ENCODE results near the gene TAS1R3.

The TAS1R3 gene

GRCh38 chr1:1324524-1325287, 6.4 kb upstream of the TAS1R3 start, which contains the start of the genes CPTP and INTS11:
Gene CPTP, plus strand, starts transcription at chr1:1324802. Its CDS starts 2,109 bp downstream, at chr1:1326911.
Gene INTS11, minus strand, starts transcription at chr1:1324660. Its CDS starts 52 bp downstream, at chr1:1324608.
- peak; percentile 97 for DNase-seq

DNA sequence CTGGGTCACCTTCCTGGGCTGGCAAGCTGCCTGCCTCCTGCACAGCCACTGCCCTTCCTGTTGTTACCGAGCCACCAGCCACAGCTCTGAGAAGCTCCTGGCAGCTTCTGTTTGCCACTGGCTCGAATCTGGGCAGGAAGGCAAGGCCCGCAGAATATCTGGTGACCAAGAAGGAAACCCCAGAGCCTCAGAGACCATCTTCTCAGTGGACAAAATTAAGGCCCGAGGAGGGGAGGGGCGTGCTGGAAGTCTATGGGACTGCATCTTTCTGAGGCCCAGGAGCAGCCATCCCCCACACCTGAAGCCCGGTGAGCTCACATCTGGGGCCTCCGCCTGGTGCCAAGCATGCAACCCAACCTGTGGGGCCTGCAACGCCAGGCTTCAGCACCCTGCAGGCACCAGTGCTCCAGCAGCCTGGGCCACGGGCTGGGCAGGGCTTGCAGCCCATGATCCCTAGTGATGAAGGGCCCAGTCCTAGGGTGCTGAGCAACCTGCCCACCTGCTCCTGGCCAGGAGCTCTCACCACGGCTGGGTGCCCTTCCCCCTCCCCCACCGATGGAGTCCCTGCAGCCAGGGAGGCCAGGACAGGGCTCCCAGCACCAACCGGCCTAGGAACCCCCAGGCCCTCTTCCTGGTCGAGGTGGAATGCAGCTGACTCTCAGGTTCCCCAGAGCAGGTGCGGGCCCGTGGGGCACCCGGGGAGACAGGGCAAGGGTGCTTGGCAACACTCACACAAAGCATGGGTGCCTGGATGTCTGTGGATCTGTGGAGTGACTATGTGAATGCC, 5.6 kb upstream of the TAS1R3 start:
- no peak for DNase-seq

DNA sequence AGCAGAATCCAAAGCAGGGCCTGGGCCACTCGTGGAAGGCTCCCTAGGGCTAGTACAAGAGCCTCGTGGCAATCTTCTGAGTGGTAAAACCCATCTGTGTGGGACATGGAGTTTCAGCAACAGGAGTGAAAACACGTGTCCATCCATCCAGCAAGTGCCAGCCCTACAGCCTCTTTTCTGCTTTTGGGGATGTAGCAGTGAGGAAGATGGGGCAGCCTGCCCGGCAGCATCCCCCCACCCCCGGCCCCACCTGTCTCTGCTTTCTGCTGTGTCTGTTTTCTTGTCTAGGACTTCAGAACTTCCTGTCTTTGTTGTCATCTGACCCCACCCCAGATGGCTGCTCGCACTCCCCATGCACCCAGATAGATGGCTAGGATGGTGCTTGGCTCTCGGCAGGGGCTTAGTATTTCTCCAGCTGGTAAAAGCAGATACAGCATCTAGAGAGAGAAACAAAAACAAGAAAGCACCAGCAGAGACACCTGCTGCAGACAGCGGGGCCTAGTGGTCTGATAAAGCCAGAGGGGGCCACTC, 4.9 kb upstream of the TAS1R3 start:
- DNase-seq: no peak

DNA sequence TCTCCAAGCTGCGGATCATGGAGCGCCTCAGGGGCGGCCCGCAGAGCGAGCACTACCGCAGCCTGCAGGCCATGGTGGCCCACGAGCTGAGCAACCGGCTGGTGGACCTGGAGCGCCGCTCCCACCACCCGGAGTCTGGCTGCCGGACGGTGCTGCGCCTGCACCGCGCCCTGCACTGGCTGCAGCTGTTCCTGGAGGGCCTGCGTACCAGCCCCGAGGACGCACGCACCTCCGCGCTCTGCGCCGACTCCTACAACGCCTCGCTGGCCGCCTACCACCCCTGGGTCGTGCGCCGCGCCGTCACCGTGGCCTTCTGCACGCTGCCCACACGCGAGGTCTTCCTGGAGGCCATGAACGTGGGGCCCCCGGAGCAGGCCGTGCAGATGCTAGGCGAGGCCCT, 3.8 kb upstream of the TAS1R3 start:
- no peak for DNase-seq

DNA sequence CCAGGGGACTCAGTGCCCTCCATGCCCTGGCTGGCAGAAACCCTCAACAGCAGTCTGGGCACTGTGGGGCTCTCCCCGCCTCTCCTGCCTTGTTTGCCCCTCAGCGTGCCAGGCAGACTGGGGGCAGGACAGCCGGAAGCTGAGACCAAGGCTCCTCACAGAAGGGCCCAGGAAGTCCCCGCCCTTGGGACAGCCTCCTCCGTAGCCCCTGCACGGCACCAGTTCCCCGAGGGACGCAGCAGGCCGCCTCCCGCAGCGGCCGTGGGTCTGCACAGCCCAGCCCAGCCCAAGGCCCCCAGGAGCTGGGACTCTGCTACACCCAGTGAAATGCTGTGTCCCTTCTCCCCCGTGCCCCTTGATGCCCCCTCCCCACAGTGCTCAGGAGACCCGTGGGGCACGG, 2.8 kb upstream of the TAS1R3 start:
- no peak for DNase-seq

- no peak for DNase-seq
Measured at GRCh38 chr1:1329304-1330210, 1.5 kb upstream of the TAS1R3 start.

- no peak for DNase-seq
Measured at GRCh38 chr1:1330366-1331067, 563 bp upstream of the TAS1R3 start.

- DNase-seq: no peak
Measured at GRCh38 chr1:1332031-1332755, 1.1 kb downstream of the TAS1R3 start.

DNA sequence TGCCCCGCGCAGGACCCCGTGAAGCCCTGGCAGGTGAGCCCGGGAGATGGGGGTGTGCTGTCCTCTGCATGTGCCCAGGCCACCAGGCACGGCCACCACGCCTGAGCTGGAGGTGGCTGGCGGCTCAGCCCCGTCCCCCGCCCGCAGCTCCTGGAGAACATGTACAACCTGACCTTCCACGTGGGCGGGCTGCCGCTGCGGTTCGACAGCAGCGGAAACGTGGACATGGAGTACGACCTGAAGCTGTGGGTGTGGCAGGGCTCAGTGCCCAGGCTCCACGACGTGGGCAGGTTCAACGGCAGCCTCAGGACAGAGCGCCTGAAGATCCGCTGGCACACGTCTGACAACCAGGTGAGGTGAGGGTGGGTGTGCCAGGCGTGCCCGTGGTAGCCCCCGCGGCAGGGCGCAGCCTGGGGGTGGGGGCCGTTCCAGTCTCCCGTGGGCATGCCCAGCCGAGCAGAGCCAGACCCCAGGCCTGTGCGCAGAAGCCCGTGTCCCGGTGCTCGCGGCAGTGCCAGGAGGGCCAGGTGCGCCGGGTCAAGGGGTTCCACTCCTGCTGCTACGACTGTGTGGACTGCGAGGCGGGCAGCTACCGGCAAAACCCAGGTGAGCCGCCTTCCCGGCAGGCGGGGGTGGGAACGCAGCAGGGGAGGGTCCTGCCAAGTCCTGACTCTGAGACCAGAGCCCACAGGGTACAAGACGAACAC, 1.8 kb downstream of the TAS1R3 start:
- no peak for DNase-seq

- no peak for DNase-seq
Measured at GRCh38 chr1:1333551-1334241, 2.6 kb downstream of the TAS1R3 start.

DNA sequence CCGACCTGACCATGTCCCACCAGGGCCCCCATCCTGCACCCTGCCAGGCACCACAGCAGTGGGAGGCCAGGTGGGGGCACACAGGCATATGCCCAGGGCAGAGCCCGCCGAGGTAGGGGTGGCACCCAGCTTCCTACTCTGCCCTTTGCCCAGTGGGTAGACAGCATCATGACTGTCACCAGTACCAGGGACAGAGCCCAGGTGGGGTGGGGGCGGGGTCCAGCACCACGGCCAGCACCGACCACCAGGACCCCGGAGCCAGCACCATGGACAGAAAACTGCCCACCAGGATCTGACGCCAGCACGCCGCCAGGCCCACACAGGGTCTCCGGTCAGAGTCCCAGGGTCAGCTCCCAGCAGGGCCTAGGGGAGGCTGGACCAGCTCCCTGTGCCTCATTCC, 3.8 kb downstream of the TAS1R3 start:
- DNase-seq: no peak

- no peak for DNase-seq
Measured at GRCh38 chr1:1335283-1335682, 4.2 kb downstream of the TAS1R3 start.

DNA sequence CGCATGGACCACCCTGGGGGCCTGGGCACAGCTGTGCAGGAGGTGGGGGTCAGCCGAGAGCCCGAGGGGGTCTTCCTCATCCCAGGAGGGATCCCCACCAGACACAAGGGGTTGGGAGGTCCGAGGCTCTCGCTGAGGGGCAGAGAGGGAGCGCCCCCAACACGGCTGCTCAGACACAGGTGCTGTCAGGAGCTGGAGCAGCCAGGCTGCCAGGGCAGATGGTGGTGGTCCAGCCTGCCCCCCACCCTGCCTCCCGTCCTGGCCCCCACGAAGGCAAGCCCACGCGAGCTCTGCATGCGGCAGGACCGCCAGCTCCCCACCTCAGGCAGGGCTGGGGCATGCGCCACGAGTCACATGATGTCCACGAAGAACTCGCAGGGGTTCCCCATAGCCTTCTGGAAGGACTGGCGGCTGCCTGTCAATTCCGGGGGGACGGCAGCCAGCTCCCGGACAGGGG, 4.7 kb downstream of the TAS1R3 start:
- DNase-seq: no peak

DNA sequence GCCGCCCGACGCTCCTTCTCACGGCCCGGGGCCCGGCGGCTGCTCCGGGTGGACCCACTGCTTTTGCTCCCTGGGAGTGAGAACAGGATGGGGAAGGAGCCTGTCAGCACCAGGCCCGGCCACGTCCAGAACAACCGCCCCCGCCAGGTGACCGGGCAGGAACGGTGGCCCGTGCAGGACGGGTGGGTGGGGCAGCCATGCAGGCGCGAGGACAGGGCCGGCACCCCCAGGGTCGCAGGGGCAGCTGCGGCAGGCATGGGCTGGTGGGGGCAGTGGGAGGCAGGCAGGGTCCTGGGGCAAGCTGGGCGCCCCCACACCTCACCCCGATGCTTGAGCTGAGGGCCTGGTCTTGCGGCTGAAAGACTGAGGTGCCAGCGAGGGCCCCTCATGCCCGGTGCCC, 5.4 kb downstream of the TAS1R3 start:
- no peak for DNase-seq

DNA sequence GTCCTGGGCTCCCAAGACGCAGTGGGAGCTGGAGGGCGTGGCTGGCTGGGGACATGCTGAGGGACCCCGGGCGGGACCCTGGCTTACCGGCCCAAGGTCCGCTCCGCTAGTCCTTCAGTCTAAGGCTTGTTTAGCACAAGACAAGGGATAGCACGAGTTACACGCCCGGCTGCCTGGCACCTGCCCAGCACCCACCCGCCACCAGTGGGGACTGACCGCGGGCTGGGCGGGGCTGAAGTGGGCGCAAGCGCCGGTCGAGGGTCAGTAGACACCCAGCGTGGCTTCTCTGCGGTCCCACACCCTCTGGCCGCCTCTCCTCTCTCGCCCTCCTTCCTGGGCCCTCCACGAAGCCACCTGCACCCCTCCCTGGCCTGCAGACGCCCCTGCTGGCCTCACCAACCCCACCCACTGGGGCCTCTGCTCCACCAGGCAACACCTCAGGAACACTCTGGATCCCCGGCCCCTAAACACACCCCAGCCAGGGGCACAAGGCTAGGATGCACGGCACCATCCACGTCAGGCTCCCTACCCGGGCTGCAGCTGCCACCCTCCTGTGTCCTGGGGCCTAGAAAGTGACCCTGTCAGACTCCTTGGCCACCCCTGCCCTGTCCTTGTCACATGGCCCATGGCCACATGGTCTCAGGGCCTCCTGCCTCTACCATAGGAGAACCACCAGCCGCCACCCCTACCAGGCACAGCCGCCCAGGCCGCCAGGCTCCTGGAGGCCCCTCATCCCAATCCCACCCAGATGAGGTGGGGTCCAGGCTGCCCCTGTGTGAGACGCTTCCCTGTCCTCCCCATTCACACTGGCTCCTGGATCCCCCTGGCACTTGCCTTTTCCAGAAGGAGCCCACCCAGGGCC, 6.1 kb downstream of the TAS1R3 start:
- DNase-seq: no peak

DNA sequence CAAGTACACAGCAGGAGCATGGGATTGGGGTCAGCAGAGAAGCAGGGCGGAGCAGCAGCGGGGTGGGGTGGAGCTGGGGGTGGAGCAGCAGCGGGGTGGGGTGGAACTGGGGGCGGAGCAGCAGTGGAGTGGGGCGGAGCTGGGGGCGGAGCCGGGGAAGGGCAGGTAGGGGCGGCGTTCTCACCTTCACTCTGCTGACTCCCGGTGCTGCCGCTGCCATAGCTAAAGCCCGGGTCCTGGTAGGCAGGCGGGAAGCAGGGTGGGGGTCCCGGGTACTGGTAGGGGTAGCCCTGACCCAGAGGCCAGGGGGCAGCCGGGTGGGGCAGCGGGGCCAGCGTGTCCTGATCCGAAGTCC, 6.7 kb downstream of the TAS1R3 start:
- peak; percentile 63 to 75 for DNase-seq

DNA sequence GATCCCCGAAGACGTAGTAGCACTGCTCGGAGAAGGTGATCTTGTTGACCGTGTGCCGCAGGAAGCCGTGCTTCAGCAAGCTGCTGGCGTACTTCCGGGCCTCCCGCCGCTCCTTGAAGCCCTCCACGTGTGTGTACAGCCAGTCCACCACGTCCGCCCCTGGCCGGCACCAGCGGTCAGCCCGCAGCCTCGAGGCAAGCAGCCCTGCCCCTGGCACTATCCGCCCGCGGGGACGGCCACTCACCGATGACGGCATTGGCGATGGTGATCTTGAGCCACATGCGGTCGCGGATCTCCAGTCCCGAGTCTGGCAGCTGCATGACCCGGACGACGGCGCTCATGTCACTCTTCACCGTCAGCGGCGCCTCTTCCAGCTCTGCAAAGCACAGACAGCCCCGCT, 7.2 kb downstream of the TAS1R3 start:
- DNase-seq: no peak

DNA sequence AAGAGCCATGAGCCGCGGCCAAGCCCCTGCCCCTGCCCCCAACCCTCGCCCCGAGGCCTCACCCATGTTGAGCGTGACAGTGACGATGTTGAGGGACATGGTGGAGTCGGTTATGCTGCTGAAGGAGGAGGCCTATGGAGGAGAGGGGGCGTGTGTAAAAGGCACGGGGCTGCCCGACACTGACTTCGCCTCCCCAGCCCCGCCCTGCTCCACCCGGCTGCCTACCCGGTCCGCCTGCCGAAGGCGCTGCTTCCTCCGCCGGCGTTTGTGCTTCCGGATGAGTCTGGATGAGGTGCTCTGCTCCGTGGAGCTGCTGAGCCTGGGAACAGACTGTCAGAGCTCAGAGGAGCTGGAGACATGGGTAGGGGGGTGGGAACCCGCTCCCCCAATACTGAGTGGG, 9.1 kb downstream of the TAS1R3 start:
- DNase-seq: no peak
